GM19025 (cell line): ENCODE measurements around the gene SH3TC1.

ENCODE experiments used
- ATAC-seq: cut with Tn5 transposase; IDR thresholded peaks from one replicate; pipeline ENCODE4 v1.9.1; 2021; ENCODE audit warnings: mild to moderate bottlenecking, low read depth, moderate library complexity; ENCODE audit not compliant: unreplicated experiment

Gene SH3TC1

DNA sequence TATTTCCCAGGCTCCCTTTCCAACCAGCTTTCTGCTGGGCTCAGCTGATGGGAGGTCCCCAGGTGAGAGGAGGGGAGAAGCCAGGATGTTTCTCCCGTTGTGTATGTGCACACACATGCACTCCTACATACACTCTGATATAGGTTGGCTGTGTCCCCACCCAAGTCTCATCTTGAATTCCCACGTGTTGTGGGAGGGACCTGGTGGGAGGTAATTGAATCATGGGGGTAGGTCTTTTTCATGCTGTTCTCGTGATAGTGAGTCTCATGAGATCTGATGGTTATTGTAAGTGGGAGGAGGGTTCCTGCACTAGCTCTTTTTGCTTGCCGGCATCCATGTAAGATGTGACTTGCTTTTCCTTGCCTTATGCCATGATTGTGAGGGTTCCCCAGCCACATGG lies 58.8 kb downstream of the SH3TC1 start:
- ATAC-seq = no peak

DNA sequence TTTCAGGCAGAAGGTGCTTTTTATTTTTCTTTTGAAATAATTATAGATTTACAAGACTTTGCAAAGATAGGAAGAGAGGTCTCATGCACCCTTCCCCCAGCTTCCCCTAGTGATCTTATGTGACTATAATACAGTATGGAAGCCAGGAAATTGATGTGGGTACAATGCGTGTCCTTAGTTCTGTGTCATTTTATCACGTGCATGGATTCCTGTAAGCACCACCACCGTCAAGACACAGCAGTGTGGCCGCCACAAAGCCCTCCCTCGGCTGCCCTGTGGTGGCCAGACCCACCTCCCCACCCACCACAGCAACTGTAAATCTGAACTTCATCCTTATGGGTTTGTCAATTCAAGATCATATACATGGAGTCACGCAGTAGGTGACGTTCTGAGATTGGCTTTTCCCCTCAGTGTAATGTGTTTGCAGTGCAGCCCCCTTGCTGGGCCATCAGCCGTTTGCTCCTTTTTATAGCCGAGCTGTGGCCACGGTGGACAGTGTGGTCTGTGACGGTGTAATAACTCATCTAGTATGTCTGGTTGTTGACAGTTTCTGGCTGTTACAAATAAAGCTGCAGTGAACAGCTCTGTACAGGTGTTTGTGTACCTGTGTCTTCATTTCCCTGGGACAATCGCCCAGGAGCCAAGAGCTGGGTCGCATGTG lies 59.6 kb downstream of the SH3TC1 start:
- no peak for ATAC-seq

DNA sequence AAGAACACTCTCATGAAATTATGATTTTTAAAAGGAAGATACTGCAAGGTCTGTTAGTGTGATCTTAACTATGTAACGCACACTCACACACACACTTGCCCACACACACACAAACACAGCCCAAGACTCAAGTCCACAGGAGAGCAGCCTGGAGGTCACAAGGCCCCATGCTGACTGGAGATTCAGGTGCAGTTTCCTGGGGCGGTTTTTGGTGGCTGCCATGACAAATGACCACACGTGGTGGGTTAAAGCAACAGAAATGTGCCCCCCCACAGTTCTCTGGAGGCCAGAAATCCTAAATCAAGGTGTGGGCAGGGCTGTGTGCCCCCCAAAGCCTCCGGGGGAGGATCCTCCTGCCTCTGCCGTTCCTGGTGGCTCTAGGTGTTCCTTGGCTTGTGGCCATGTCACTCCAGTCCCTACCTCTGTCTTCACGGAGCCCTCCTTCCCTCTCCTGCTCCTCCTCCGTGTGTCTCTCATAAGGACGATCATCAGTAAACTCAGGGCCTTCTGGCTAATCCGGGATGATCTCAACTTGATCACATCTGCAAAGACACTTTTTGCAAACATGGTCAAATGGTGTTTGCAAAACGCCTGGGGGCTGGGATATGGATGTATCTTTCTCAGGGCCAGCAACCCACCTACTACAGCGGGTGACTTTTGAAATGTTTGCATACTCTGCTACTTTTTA lies 60.8 kb downstream of the SH3TC1 start:
- no peak for ATAC-seq

DNA sequence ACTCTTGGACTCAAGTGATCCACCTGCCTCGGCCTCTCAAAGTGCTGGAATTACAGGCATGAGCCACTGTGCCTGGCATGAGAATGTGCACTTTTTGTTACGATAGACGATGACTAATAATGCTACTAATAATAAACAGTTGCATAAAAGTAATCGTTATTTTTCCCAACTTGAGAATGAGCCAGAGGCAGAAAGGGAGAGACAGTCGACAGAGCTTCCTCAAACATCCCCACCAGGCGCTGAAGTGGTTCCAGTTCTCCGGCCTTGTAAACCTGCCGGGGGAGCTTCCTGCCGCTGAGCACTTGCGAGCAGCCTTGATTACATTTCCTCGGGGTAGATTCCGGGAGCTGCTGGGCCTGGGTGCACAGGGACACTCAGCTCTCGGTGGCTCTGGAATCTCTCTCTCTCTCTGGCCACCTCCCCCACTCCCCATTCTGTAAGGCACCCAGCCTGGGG lies 61.6 kb downstream of the SH3TC1 start:
- ATAC-seq = no peak

DNA sequence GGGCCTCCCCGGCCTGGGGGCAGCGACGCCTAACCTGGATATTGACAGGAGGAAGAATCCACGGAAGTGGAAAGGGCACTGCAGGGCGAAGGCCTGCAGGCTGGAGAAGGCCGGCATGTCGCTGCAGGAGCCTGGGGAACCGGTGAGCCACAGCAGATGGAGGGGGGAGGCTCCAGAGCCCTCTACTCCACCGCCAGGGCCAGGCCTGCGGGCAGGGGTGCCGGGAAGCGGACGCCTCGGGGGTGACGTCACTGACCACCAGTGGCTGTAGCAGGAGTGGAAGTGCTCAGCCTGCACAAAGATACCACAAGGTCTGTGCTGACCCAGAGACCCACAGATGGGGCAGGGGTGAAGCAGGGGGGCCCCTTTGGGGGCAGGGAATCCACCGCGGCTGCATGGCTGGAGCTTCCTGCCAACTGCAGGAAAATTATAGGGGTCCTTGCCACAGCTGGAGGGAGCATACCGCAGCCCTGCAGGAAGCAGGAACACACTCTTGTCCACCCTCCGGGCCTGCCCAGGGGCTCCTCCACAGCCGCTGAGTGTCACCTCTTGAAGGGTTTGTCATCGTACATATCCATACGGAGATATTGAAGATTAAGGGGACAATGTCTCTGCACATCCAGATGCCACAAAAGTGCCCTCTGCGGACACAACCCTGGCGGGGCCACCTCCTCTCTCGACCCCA lies 62.9 kb downstream of the SH3TC1 start:
- ATAC-seq = no peak

DNA sequence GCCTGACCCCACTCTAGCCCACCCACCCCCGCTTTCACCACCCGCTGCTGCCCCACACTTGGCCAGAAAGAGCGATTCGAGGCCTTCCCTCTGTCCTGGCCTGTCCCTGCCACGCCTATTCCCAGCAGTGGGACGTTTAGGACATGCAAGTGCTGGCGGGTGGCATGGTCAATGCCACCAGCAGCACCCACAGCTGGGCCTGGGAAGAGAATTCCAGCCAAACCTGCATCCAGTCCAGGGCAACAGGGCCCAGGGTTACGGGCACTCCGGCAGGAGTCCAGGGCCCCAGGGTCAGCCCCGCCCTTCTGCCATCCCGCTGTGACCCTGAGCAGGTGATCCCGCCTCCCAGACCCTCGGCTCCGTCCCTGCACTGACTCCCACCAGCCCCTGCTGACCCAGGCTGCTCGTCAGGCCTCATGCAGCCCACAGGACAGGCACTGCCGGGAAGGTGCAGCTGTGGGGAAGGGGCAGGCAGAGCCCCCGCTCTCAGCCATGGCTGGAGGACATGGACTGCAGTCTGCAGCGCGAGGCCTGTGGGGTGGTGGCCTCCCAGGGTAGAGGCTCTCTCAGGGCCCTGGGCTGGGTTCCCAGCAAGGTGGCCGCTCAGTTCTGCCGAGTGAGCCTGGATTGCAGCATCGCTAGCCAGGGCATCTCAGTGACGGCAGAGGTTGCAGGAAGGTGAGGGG lies 63.7 kb downstream of the SH3TC1 start:
- no peak for ATAC-seq

DNA sequence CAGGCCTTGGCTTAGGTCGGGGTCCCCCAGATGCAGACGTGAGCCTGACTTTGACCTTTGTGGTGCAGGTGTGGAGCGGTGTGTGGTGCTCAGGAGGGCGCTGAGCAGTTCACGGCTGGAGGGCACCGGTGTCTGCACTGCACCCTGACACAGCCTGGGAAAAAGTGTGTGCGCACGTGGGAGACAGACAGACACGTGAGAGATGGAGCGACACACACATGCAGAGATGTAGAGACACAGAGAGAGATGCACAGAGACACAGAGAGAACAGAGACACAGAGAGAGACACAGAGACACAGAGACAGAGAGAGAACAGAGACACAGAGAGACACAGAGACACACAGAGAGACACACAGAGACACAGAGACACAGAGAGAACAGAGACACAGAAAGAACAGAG lies 64.3 kb downstream of the SH3TC1 start:
- no peak for ATAC-seq

DNA sequence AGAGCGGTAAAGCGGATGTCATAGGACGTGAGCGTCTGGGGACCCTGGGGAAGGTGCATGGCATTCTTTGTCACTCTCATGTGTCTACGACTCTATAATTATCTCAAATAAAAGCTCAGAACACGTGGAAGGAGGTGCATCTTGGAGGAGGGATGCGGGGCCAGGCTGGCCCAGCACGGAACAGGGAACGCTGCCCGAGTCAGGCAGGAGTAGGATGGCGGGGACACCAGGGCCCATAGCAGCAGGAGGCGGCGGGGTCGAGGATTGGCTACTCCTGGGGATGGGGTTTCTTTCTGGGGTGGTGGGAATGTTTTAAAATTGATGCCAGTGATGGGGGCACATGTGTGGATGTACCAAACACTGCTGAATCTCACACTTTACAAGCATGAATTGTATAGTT lies 65.0 kb downstream of the SH3TC1 start:
- ATAC-seq = no peak

DNA sequence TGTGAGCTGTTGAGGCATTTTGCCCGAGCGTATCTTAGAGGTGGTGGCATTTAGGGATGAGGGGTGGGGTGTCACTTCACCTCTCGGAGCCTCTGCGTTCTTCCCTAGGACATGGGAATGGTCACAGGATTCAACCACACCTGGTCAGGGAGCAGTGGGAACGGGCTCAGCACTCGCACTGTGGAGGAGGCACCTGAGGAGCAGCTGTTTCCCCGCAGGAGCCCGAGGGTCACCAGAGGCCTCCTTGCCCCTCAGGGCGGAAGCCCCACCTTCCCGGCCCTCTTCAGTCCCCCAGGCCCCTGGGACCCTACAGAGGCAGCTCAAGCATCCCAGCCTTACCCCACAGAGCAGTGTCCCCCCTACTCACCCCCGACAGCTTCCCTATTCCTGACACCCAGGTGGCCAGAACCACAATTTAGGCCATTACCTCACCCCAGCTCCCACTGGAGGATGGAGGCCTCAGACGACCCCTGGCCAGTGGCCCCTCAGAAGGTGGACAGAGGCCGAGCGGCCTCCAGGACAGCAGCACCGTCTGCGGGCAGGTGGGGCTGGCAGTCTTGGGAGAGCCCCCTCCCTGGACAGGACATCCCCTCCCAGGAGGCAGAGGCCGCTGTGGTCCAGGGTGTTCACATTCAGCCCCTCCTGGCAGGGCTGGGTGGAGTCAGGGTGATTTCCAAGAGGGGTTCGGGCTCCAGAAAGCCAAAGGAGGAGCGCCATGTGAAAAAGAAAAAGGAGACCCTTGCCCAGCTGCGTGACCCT lies 66.3 kb downstream of the SH3TC1 start:
- ATAC-seq = no peak

DNA sequence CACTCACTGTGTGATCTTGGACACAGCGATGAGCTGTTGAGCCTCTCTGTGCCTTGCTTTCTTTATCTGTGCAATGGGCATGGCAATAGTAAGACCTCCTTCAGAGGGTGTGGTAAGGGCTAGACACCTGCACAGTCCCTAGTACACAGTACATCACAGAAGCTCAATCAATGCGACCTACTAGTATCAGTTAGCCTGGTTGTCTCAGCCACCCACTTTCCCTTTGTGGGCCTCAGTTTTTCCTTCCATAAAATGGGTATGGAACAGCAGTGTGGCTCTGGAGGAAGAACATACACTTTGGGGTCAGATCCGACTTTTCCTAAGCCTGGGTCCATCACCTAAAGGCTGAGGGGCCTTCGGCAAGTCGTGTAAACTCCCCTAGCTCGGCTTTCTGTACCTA lies 67.0 kb downstream of the SH3TC1 start:
- ATAC-seq = no peak

DNA sequence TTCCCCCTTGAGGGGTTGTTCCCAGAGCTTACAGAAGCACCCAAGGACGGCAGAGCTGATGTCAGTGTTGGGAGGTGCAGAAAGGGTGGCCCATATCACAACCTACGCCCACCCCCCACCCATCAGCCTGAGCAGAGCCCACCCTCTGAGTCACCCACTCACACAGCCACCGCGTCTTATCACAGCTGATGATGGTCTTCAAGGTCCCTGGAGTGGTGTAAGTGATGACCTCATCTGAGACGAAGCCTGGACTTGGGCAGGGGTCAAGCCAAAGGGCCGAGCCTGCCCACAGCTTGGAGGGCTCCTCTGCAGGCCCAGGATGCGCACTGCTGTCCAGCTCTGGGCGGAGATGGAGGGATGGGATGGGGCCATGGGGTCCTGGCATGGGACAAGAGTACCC lies 67.4 kb downstream of the SH3TC1 start:
- ATAC-seq = no peak

DNA sequence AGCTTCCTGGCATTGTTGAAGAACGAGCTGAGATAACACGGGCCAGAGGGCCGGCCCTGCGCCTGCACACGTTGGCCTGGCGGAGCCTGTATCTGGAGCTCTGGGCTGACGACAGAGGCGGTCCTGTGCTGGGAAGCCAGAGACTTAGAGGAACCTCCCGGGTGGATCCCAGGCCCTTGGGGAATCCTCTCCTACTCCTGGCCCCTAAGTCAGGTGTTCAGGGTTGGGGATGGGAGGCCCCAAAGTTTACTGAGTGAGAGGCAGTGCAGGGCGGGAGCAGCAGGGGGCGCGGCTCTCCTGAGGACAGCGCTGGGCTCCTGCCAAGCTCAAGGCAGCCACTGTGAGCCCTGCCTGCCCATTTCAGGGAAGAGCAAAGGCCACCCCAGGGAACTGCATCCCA lies 68.0 kb downstream of the SH3TC1 start:
- no peak for ATAC-seq

DNA sequence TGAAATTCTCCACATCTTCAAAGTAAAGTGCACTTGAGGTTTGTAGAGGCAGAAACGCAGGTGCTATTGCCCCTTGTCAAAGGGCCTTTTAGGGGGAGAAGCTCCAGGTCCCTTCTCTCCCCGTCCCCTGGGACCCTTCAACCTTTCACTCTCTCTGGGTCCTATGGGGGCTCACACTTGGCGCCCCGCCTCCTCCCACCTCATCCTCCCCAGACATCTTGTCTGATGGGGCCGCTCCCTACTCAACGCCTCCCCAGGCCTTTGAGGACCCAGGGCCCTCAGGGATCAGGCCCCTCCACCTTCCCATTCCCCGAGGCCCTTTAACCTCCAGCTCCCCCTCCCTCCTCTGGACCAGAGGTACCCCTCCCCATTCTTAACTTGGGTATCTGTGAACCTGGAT lies 69.1 kb downstream of the SH3TC1 start:
- no peak for ATAC-seq

DNA sequence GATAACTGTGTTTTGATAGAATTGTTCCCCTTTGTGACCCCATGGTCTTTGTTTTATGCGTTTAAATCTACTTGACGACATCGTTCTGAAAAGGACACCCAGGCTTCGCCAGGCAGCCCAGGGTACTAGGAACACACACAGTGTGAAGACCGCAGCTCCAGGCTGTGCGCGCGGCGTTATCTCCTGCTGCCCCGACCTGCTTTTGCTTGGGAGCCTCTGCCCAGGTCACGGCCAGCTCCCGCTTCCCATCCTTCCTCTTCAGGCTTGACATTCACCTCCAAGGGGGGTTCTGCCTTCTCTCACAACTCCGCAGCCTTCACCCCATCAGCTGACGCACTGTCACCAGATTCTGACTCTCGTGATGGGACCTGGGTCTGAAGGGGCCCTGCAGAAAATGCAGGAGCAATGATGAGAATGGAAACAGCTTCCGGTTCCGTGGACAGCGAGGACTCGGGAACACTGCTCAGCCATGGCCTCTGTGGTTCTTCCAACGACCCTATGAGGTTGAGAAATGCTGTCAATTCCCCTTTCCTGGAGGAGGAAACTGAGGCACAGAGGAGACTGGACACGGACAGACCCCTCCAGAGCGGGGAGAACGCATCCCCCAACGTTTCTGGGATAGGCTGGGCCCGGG lies 69.9 kb downstream of the SH3TC1 start:
- ATAC-seq = no peak

DNA sequence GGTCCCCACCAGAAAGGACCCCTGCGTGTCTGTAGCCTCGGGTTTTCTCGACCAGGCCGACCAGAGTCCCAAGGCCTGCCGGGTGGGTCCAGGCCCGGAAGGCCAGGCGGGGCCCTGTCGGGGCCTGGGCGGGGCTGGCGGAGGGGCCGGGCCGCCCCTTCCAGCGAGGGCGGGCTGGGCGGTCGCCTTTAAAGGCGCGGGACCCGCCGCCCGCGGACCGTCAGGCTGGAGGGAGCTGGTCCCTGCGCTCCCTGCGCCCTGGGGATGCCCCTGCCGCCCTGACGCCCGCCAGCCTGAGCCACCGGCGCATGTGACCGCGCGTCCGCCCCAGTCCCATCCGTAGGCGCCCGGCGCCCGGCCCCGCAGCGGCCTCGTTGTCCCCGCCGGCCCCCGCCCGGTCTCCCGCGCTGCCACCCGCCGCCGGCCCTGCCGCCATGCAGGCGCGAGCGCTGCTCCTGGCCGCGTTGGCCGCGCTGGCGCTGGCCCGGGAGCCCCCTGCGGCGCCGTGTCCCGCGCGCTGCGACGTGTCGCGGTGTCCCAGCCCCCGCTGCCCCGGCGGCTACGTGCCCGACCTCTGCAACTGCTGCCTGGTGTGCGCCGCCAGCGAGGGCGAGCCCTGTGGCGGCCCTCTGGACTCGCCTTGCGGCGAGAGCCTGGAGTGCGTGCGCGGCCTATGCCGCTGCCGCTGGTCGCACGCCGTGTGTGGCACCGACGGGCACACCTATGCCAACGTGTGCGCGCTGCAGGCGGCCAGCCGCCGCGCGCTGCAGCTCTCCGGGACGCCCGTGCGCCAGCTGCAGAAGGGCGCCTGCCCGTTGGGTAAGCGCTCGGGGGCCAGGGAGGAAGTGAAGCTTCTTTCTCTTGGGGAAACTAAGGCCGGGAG lies 70.7 kb downstream of the SH3TC1 start, which contains the start of gene HTRA3:
HTRA3 (plus strand) TSS at position 220 of the 883 bp plus-strand sequence; CDS start at position 435, 215 bp downstream.
- no peak for ATAC-seq

DNA sequence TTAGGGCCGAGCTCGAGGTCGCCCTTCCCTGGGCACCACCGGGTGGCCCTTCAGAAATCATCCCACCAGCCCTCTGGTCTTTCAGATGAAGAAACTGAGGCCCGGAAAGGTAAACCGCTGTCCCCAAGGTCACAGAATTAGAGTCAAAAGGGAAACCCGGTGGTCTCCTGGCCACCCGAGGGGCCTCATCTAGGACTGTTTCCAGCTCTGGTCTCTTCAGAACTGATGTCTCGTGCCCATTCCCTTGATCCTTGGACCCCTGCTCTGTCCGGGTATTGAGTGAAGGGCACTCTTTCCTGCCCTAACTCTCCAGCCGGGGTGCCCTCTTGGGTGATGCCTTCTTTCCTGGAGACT lies 71.3 kb downstream of the SH3TC1 start:
- no peak for ATAC-seq

DNA sequence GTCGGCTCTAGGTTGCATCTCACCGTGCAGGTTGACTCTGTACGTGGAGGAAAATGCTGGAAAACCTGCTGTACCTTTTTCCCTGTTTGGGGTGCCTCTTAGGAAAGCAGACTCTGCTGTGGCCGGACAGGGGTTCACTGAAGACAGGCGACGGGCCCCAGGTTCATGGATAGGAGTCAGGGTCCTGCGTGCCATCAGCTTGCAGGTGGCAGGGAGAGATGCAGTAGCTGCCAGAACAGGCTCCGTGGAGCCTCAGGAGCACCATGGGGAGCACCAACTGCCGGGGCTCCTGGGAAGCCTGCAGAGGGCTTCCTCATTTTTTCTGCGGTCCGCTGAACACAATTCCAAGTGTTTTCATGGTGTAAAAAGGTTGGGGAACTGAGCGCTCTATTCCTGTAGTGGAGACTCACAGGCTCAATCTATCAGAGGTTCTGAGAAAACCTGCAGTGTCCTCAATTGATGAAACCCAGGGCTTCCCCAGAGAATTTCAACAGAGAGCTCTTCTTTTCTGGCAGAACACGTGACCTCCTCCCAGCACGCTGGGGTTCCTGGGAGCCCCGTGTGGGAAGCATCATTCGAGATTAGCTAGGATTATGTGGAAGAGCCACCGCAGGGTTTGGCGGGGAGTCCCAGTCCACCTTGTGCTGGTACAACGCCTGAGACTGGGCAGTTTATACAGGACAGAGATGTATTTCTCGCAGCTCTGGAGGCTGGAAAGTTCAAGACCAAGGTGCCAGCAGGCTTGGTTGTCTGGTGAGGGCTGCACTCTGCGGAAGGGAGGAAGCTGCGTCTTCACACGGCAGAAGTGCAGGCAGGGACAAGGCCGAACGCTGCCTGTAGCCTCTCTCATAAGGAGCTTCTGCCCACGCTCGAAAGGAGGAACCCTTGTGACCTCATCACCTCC lies 72.1 kb downstream of the SH3TC1 start:
- no peak for ATAC-seq

DNA sequence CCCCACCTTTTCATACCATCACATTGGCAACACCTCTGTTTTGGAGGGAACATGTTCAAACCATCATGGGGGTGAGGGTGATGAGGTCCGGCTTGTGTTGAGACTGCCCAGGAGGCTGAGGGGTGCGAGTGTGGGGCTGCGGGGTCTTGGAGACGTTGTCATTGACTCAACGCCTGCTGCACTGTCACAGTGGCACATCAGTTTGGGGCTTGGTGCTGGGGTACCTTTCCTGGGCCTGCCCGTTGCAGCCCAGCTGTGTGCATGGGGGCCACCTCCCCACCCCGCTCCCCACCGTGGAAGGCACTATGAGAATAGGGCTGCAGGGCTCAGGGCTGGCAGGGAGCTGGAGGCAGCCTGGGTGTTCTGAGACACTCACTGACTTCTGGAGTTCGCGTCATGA lies 72.7 kb downstream of the SH3TC1 start:
- ATAC-seq = no peak
